A549 (cell line): Measurements from ENCODE around the gene USP11.

Source experiments
- CEBPB ChIP-seq, 2 experiments: fragments of >200 bp in 1 of 2; sonication (Bioruptor Twin) in 1 of 2; formaldehyde crosslinking in 1 of 2; IDR thresholded peaks; 2 replicates each; pipeline ENCODE4 v1.6.1; 2012 to 2016
- EP300 ChIP-seq, 2 experiments: fragments of >200 bp; sonication (Bioruptor Twin); formaldehyde crosslinking; IDR thresholded peaks; 2 replicates in 1 of 2; 3 replicates in 1 of 2; pipeline ENCODE4 v1.6.1; 2016 to 2017
- HDAC2 ChIP-seq: fragments of 200-600 bp; sonication (generic); IDR thresholded peaks from 2 replicates; pipeline ENCODE4 v1.6.1; 2016
- KDM5A ChIP-seq: fragments of 200-600 bp; sonication (generic); IDR thresholded peaks from 2 replicates; pipeline ENCODE4 v1.6.1; 2016; ENCODE audit warnings: antibody characterized with exemption, mild to moderate bottlenecking
- MAFK ChIP-seq: fragments of 450-650 bp; IDR thresholded peaks from 2 replicates; pipeline ENCODE4 v1.6.1; 2014; ENCODE audit not compliant: partially characterized antibody
- POLR2A ChIP-seq: IDR thresholded peaks from 2 replicates; pipeline ENCODE4 v1.6.1; 2012; ENCODE audit warnings: mild to moderate bottlenecking, low read length
- SMC3 ChIP-seq: fragments of >200 bp; sonication (Bioruptor Twin); formaldehyde crosslinking; IDR thresholded peaks from 3 replicates; pipeline ENCODE4 v1.6.1; 2018; ENCODE audit warnings: inconsistent platforms
- TF ChIP-seq, protein P1 (sequence below): fragments of >200 bp; sonication (Bioruptor Twin); formaldehyde crosslinking; IDR thresholded peaks from 3 replicates; pipeline ENCODE4 v1.5.1; 2016

DNA sequence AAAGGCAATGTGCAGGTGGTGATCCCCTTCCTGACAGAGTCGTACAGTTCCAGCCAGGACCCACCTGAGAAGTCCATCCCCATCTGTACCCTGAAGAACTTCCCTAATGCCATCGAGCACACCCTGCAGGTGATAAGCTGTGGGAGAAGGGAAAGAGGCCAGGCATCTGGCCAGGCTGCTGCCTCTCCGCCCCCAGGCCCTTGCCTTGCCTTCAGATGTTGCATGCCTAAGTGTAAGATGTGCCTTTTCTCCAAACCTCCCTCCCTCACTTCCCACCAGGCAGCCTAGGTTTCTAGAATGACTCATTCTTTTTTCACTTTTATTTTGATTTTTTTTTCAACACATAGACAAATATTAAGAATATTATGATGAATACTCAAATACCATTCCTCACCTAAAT lies 26.5 kb upstream of the USP11 start:
- TF ChIP-seq MAFK (no peak), EP300 (IDR thresholded peaks at IDR 0.05) (no peak), HDAC2 (no peak), CEBPB (IDR thresholded peaks at IDR 0.05) (no peak), KDM5A (no peak), SMC3 (no peak), POLR2A (no peak)
- TF ChIP-seq, protein P1, sequence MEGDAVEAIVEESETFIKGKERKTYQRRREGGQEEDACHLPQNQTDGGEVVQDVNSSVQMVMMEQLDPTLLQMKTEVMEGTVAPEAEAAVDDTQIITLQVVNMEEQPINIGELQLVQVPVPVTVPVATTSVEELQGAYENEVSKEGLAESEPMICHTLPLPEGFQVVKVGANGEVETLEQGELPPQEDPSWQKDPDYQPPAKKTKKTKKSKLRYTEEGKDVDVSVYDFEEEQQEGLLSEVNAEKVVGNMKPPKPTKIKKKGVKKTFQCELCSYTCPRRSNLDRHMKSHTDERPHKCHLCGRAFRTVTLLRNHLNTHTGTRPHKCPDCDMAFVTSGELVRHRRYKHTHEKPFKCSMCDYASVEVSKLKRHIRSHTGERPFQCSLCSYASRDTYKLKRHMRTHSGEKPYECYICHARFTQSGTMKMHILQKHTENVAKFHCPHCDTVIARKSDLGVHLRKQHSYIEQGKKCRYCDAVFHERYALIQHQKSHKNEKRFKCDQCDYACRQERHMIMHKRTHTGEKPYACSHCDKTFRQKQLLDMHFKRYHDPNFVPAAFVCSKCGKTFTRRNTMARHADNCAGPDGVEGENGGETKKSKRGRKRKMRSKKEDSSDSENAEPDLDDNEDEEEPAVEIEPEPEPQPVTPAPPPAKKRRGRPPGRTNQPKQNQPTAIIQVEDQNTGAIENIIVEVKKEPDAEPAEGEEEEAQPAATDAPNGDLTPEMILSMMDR: no peak
